Measurements from ENCODE around the gene LMO1.

DNA sequence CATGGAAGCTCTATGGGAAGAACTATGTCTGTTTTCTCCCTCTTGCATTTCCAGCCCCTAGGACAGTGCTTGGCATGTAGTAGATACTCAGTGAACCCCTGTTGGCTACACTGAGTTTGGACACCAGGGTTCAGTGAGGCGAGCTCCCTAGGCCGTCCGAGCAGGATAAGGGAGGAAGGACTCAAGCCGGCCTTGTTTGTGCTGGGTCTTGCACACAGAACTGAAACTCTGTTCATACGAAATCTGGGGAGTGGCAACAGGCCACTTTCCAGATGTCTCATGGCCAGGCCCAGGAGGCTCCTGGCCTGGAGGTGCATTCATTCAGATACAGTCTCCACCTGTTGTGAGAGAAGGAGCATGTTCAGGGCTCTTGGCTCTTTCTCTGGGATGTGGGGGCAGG is 23.6 kb upstream of the LMO1 start:
- TF ChIP-seq RAD21 (IDR thresholded peaks at IDR 0.05; ENCODE audit: low read depth) (no peak), POLR2A (IDR thresholded peaks at IDR 0.05; ENCODE audit: borderline replicate concordance, extremely low read depth, insufficient read depth, insufficient read length) (no peak), SRF (IDR thresholded peaks at IDR 0.05; ENCODE audit: low read depth) (no peak), POLR2AphosphoS5 (IDR thresholded peaks at IDR 0.05; ENCODE audit: low read depth, low read length) (no peak), EZH2phosphoT487 (IDR thresholded peaks at IDR 0.05; ENCODE audit: borderline replicate concordance) (no peak), EGR1 (IDR thresholded peaks at IDR 0.05; ENCODE audit: low read depth) (no peak)
- TF ChIP-seq, protein P1, sequence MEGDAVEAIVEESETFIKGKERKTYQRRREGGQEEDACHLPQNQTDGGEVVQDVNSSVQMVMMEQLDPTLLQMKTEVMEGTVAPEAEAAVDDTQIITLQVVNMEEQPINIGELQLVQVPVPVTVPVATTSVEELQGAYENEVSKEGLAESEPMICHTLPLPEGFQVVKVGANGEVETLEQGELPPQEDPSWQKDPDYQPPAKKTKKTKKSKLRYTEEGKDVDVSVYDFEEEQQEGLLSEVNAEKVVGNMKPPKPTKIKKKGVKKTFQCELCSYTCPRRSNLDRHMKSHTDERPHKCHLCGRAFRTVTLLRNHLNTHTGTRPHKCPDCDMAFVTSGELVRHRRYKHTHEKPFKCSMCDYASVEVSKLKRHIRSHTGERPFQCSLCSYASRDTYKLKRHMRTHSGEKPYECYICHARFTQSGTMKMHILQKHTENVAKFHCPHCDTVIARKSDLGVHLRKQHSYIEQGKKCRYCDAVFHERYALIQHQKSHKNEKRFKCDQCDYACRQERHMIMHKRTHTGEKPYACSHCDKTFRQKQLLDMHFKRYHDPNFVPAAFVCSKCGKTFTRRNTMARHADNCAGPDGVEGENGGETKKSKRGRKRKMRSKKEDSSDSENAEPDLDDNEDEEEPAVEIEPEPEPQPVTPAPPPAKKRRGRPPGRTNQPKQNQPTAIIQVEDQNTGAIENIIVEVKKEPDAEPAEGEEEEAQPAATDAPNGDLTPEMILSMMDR (IDR thresholded peaks at IDR 0.05 in 2 of 3, conservative IDR thresholded peaks at IDR 0.05 in 1 of 3; ENCODE audit: borderline replicate concordance in 1 of 3, insufficient read depth in 1 of 3, low read depth in 2 of 3, low read length in 2 of 3) = no peak
- TF ChIP-seq, protein P2, sequence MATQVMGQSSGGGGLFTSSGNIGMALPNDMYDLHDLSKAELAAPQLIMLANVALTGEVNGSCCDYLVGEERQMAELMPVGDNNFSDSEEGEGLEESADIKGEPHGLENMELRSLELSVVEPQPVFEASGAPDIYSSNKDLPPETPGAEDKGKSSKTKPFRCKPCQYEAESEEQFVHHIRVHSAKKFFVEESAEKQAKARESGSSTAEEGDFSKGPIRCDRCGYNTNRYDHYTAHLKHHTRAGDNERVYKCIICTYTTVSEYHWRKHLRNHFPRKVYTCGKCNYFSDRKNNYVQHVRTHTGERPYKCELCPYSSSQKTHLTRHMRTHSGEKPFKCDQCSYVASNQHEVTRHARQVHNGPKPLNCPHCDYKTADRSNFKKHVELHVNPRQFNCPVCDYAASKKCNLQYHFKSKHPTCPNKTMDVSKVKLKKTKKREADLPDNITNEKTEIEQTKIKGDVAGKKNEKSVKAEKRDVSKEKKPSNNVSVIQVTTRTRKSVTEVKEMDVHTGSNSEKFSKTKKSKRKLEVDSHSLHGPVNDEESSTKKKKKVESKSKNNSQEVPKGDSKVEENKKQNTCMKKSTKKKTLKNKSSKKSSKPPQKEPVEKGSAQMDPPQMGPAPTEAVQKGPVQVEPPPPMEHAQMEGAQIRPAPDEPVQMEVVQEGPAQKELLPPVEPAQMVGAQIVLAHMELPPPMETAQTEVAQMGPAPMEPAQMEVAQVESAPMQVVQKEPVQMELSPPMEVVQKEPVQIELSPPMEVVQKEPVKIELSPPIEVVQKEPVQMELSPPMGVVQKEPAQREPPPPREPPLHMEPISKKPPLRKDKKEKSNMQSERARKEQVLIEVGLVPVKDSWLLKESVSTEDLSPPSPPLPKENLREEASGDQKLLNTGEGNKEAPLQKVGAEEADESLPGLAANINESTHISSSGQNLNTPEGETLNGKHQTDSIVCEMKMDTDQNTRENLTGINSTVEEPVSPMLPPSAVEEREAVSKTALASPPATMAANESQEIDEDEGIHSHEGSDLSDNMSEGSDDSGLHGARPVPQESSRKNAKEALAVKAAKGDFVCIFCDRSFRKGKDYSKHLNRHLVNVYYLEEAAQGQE (IDR thresholded peaks at IDR 0.05; ENCODE audit: low read depth) = no peak
- TF ChIP-seq, protein P3, sequence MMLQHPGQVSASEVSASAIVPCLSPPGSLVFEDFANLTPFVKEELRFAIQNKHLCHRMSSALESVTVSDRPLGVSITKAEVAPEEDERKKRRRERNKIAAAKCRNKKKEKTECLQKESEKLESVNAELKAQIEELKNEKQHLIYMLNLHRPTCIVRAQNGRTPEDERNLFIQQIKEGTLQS (IDR thresholded peaks at IDR 0.05) = no peak

All from HCT116 (cell line).